ENCODE results near the gene BEND6. TPM values are rescaled to one million over a fixed set of nuclear protein-coding genes. Genes with fewer than 3 reads are reported as not detected.

The BEND6 gene, protein sequence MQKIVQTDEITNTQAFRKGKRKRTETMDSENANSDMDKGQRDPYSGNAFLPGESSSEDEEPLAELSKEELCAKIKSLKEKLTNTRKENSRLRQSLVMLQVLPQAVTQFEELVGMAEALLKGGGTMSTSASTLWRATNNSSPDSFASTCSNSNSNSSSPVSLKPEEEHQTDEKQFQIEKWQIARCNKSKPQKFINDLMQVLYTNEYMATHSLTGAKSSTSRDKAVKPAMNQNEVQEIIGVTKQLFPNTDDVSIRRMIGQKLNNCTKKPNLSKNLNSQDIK
- total RNA-seq, result under 1 TPM; under 0.01 to 0.14 TPM
- polyA plus RNA-seq, result under 1 TPM in 1 of 2 donors, not detected in 1; 0.03 TPM

DNA sequence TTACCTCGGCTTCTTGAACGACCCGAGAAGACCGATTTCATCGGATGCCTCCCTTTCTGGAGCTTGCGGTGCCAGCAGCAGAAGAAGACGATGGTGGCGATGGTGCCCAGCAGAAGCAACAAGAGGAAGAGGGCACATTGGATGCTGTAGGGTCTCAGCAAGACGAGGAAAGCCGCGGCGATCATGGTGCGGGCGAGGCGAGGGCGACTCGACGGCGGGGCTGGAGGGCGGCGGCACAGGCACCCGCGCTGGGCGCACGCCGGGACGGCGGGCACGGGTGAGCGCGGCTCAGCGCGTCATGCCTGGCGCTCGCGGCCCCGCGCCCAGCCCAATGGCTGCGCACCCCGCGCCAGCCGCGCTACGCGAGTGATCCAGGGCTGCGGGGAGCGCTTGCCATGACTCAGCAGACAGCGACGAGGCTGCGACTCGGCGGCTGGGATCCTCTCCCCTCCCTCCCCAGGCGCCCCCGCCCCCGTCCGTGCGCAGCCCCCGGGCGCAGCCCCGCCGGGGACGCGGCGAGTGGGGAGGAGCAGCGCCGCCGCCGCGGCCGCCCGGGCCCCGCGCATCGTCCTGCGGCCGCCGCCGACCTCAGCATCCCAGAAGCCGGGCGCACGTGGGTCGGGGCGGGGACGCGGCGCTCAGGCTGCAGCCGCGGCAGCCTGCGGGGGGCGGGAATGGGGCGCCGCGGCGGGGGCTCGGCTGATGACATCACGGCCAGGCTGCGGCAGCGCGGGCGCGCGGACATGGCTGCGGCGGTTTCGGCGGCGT lies at the start of gene BEND6:
Gene BEND6 (plus strand): TSS at position 705 of the 768 bp plus-strand sequence. CDS start 26,704 bp downstream, outside the sequence.
- Histone ChIP-seq H3K9ac (ENCODE audit: low read depth in 1 of 2, low read length in 2 of 2) (peak within 1 kb of the TSS in 1 of 2 donors; percentile 45), H3K4me1 (ENCODE audit: control insufficient read depth in 4 of 4, insufficient read depth in 4 of 4, low read length in 3 of 4) (peaks cover 9 to 18% (median 14%) of the 10 kb centered on the region in 4 donors), H3K27ac (ENCODE audit: low read depth in 1 of 2, low read length in 2 of 2) (no peak within 1 kb of the TSS), H3K4me3 (ENCODE audit: low read depth in 1 of 3, low read length in 3 of 3) (peak within 1 kb of the TSS; percentile 42 to 80 (median 44)), H3K9me3 (ENCODE audit: control insufficient read depth in 4 of 4, low read length in 3 of 4) (no peaks in the 10 kb centered on the region), H3K36me3 (ENCODE audit: control insufficient read depth in 4 of 4, insufficient read depth in 3 of 4, low read depth in 1 of 4, low read length in 3 of 4) (no peaks in the 10 kb centered on the region), H3K27me3 (ENCODE audit: control insufficient read depth in 4 of 4, insufficient read depth in 4 of 4, low read length in 3 of 4) (peaks cover 0 to 14% (median 6%) of the 10 kb centered on the region in 4 donors)
- DNase-seq (ENCODE audit: low spot score), result peak; percentile 42
- TF ChIP-seq, protein P1, sequence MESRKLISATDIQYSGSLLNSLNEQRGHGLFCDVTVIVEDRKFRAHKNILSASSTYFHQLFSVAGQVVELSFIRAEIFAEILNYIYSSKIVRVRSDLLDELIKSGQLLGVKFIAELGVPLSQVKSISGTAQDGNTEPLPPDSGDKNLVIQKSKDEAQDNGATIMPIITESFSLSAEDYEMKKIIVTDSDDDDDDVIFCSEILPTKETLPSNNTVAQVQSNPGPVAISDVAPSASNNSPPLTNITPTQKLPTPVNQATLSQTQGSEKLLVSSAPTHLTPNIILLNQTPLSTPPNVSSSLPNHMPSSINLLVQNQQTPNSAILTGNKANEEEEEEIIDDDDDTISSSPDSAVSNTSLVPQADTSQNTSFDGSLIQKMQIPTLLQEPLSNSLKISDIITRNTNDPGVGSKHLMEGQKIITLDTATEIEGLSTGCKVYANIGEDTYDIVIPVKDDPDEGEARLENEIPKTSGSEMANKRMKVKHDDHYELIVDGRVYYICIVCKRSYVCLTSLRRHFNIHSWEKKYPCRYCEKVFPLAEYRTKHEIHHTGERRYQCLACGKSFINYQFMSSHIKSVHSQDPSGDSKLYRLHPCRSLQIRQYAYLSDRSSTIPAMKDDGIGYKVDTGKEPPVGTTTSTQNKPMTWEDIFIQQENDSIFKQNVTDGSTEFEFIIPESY (IDR thresholded peaks at IDR 0.05), result no peak
- TF ChIP-seq, protein P2, sequence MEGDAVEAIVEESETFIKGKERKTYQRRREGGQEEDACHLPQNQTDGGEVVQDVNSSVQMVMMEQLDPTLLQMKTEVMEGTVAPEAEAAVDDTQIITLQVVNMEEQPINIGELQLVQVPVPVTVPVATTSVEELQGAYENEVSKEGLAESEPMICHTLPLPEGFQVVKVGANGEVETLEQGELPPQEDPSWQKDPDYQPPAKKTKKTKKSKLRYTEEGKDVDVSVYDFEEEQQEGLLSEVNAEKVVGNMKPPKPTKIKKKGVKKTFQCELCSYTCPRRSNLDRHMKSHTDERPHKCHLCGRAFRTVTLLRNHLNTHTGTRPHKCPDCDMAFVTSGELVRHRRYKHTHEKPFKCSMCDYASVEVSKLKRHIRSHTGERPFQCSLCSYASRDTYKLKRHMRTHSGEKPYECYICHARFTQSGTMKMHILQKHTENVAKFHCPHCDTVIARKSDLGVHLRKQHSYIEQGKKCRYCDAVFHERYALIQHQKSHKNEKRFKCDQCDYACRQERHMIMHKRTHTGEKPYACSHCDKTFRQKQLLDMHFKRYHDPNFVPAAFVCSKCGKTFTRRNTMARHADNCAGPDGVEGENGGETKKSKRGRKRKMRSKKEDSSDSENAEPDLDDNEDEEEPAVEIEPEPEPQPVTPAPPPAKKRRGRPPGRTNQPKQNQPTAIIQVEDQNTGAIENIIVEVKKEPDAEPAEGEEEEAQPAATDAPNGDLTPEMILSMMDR (IDR thresholded peaks at IDR 0.05; ENCODE audit: low read depth, low read length, missing input control), result no peak
- no peak for TF ChIP-seq HNF4A (conservative IDR thresholded peaks at IDR 0.05)
- TF ChIP-seq REST (IDR thresholded peaks at IDR 0.05), result no peak
- no peak for TF ChIP-seq YY1 (IDR thresholded peaks at IDR 0.05)
- TF ChIP-seq SP1 (IDR thresholded peaks at IDR 0.05), result no peak
- TF ChIP-seq HNF4G (IDR thresholded peaks at IDR 0.05), result no peak
- no peak for TF ChIP-seq FOXA1 (IDR thresholded peaks at IDR 0.05)
- no peak for TF ChIP-seq EGR1 (IDR thresholded peaks at IDR 0.05; ENCODE audit: low read depth in 2 of 2)
- TF ChIP-seq RXRA (IDR thresholded peaks at IDR 0.05), result no peak
- no peak for TF ChIP-seq FOXA2 (IDR thresholded peaks at IDR 0.05)
- TF ChIP-seq RAD21 (IDR thresholded peaks at IDR 0.05), result no peak
- no peak for TF ChIP-seq MAX (IDR thresholded peaks at IDR 0.05)
- TF ChIP-seq NR2F2 (IDR thresholded peaks at IDR 0.05), result no peak
- TF ChIP-seq, protein P3, sequence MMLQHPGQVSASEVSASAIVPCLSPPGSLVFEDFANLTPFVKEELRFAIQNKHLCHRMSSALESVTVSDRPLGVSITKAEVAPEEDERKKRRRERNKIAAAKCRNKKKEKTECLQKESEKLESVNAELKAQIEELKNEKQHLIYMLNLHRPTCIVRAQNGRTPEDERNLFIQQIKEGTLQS (IDR thresholded peaks at IDR 0.05), result no peak
- TF ChIP-seq GABPA (IDR thresholded peaks at IDR 0.05 in 1 of 2, conservative IDR thresholded peaks at IDR 0.05 in 1 of 2), result no peak
- WGBS, result 3% methylated on average over 107 of the region's 107 CpGs

Measured in liver (tissue), 9 donors.